ENCODE measurements around the gene ZBTB34.

Gene ZBTB34

GRCh38 chr9:126877418-126877817 is 17.0 kb downstream of the ZBTB34 start:
- DNase-seq = peak; percentile 33

DNA sequence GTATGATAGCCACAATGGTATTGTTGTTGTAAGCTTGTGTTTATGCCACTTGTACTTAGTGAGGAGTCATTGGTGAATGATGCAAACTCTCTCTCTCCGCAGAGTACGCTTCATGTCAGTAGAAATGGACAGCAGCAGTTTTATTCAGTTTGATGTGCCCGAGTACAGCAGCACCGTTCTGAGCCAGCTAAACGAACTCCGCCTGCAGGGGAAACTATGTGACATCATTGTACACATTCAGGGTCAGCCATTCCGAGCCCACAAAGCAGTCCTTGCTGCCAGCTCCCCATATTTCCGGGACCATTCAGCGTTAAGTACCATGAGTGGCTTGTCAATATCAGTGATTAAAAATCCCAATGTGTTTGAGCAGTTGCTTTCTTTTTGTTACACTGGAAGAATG is 18.8 kb downstream of the ZBTB34 start:
- no peak for DNase-seq

- no peak for DNase-seq
Measured at GRCh38 chr9:126880226-126880946, 19.9 kb downstream of the ZBTB34 start.

DNA sequence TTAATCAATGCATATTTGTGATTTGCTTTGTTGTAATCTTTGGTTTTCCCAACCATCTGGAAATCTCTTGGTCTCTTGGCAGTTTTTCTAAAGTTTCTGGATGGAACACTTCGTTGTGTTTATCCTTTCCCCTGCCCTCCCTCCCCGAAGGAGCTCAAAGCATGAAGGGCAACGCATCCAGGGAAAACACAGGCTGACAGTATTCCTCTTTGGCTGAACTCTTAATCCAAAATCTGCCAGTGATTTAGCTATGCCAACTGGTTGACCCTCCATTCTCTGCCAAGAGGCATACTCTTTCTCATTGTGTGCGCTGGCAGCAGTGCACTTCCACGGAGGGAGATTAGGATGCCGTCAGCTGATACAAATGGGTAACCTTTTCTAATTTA is 20.5 kb downstream of the ZBTB34 start:
- no peak for DNase-seq

GRCh38 chr9:126882746-126883145 is 22.3 kb downstream of the ZBTB34 start:
- no peak for DNase-seq

GRCh38 chr9:126883636-126884035 is 23.2 kb downstream of the ZBTB34 start:
- DNase-seq = no peak

GRCh38 chr9:126885131-126885641 is 24.7 kb downstream of the ZBTB34 start:
- DNase-seq = no peak

DNA sequence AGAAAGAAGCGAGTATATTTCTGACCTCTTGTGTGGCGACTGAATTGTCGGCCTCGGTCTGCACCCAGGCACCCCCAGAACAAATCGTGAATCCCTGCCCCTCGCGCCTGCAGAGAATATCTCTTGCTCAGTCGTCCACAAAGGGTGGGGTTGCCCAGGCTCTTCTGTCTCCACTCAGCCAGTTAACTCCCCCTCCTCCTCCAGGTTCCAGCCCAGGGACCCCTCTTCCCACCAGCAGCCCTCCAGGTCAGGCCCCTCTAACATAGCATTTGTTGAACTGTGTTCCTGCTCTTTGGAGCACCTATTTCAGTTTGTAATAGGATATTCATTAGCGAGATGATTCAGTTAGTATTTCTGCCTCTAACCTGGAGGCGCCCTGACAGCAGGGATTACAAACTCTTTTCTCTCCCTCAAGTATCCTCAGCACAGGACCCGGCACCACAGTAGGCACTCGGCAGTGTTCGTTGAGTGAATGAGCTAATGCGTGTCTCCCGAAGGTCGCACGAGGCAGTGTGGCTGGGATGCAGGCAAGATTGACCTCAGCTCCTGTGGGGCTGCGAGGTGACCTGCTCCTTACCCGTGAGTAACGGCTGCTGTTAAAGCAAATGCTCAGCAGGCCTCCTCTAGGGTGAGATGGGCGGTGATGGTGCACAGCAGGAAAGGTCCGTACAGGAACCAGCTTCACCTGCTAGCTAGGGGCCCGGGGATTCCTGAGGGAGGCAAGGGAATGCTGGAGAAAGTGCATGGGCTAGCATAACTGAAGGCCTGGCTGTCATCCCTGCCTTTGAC is 25.8 kb downstream of the ZBTB34 start:
- DNase-seq = no peak

DNA sequence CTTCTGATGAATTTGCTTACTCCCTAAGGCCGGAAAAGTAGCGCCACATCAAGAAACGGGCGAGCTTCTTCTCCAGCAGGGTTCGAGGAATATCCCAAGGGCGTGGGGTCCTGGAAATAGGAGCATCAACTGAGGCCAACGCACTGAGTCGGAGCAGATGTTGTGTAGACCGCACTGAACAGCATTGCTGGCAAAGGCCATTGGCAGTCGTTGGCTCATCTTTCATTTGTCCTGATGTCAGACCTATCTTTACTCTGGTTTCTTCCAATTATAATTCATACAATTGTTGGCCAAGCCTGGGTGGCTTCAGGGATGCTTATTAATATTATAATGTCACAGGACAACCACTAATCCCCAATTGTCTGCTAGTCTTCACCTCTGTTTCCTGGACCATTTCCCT is 26.5 kb downstream of the ZBTB34 start:
- DNase-seq = no peak

GRCh38 chr9:126891676-126892075 is 31.2 kb downstream of the ZBTB34 start:
- DNase-seq = no peak

DNA sequence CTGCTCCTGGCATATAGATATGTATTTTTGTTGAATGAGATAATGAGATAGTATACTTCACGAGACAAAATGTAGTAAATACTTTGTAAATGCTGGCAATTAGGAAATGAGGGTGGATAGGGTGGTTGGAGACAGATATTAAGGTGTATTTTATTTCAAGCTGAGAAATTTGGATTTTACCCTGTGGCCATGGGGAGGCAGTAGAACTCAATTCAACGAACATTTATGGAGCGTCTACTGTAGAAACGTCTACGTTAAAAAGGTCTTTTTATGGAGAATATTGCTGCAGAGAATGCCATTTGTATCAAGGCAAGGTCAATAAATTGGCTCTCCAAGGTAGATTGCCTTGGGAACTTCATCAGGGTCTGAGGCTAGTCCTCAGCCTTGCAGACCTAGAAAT is 32.6 kb downstream of the ZBTB34 start:
- no peak for DNase-seq

- DNase-seq = no peak
Measured at GRCh38 chr9:126894052-126894603, 33.7 kb downstream of the ZBTB34 start.

DNA sequence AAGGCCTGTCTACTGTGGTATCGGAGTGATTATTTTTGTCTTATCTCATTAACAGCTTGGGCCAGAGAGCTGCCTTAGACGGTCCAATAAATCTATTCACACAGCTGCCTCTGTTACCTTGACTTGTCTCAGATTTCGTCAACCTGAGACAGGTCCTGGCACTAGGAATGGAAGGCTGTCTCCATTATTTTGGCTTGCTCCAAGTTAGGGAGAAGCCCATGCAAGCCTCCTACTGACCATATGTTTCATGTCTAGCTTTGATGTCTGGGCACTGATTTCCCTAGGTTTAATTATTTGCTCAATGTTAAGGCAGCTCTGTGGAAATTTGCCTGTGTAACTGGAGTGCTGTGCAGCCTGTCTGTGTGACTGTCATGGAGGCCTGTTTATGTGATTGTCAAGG is 41.8 kb downstream of the ZBTB34 start:
- no peak for DNase-seq

- no peak for DNase-seq
Measured at GRCh38 chr9:126904586-126904985, 44.1 kb downstream of the ZBTB34 start.

DNA sequence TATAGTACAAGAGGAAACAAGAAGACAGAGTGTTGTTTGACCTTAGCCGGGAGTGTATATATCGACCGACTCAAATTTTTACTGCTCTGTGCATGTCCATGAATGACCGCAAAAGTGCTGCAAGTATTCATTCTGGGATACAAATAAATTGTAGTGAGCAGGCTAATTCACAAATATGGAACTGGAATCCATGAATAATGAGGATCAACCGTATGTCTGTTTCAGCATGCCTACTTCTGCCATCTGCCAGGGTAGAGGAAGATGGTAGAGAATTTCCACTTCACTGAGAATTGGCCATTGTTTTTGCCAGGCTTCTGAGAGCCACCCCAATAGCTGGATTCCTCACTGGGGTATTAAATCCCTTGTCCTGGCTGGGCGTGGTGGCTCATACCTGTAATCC is 45.7 kb downstream of the ZBTB34 start:
- no peak for DNase-seq

- DNase-seq = no peak
Measured at GRCh38 chr9:126907058-126907457, 46.6 kb downstream of the ZBTB34 start.

- DNase-seq = peak; percentile 93
Measured at GRCh38 chr9:126914458-126915280, 54.2 kb downstream of the ZBTB34 start, which contains the start of gene RALGPS1. Gene RALGPS1, plus strand, starts transcription at chr9:126914782. Its CDS starts 47,508 bp downstream, at chr9:126962290.

GRCh38 chr9:126915281-126915816 is 54.9 kb downstream of the ZBTB34 start:
- peak; percentile 62 for DNase-seq

- DNase-seq = no peak
Measured at GRCh38 chr9:126915846-126916543, 55.6 kb downstream of the ZBTB34 start.

GRCh38 chr9:126916909-126917308 is 56.5 kb downstream of the ZBTB34 start:
- DNase-seq = no peak

- no peak for DNase-seq
Measured at GRCh38 chr9:126919193-126919592, 58.8 kb downstream of the ZBTB34 start.

DNA sequence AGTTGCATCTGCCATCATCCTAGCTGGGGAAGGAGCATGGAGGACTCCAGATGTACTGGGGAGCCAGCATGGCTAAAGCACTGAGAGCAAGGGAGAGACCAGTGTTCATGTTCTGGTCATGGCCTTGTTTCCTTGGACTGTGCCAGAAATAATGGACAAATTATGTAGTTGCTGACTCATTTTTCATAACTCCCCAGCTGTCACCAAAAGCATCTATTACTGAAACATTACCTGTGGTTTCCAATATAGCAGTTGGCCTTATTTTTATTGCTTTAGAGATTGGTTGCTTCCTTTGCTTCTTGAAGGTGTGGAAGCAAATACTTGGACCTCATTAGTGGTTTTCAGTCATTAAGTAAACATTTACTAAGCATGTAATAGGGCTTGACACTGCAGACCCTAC is 65.4 kb downstream of the ZBTB34 start:
- DNase-seq = no peak

Data from CD4-positive, alpha-beta T cell treated with Interleukin-17A for 1 hour (primary cell).